Neuronal stem cell (in vitro differentiated cells): ENCODE data around the gene TCF7L2.

ENCODE experiments used
- DNase-seq: peaks from one replicate; pipeline ENCODE4 v3.0.0-alpha.2; 2013; ENCODE audit warnings: low spot score
- H2AFZ ChIP-seq: one replicate; pipeline ENCODE4 v1.6.1; 2013; ENCODE audit warnings: mild to moderate bottlenecking, low read length, inconsistent platforms
- H2AK5ac ChIP-seq: 2 replicates; pipeline ENCODE4 v1.6.1; 2013; ENCODE audit warnings: low read depth, mild to moderate bottlenecking, inconsistent platforms, low read length, moderate library complexity, mixed read lengths
- H2BK120ac ChIP-seq: 2 replicates; pipeline ENCODE4 v1.6.1; 2013; ENCODE audit warnings: low read depth, mild to moderate bottlenecking, inconsistent platforms, low read length, moderate library complexity, mixed read lengths
- H2BK12ac ChIP-seq: one replicate; pipeline ENCODE4 v1.6.1; 2013; ENCODE audit warnings: low read length, inconsistent platforms
- H2BK15ac ChIP-seq: 2 replicates; pipeline ENCODE4 v1.6.1; 2013; ENCODE audit warnings: mild to moderate bottlenecking, low read length, inconsistent platforms, mixed read lengths
- H2BK5ac ChIP-seq: one replicate; pipeline ENCODE4 v1.6.1; 2013; ENCODE audit warnings: inconsistent platforms, mild to moderate bottlenecking, low read length, moderate library complexity
- H3K14ac ChIP-seq: one replicate; pipeline ENCODE4 v1.6.1; 2013; ENCODE audit warnings: low read length, inconsistent platforms
- H3K18ac ChIP-seq: 2 replicates; pipeline ENCODE4 v1.6.1; 2013; ENCODE audit warnings: low read length, inconsistent platforms
- H3K23ac ChIP-seq: 2 replicates; pipeline ENCODE4 v1.6.1; 2013; ENCODE audit warnings: low read depth, mild to moderate bottlenecking, mixed read lengths, low read length, inconsistent platforms; ENCODE audit not compliant: poor library complexity
- H3K27ac ChIP-seq: replicated peaks from 3 replicates; pipeline ENCODE4 v1.5.1; 2013; ENCODE audit warnings: low read length, inconsistent platforms
- H3K27me3 ChIP-seq, 3 experiments: 2 replicates each; pipeline ENCODE4 v1.6.1; 2013; ENCODE audit warnings: low read length in 3 of 3, mild to moderate bottlenecking in 2 of 3, inconsistent platforms in 1 of 3, low read depth in 1 of 3, mixed read lengths in 1 of 3, moderate library complexity in 1 of 3; ENCODE audit not compliant: control insufficient read depth in 3 of 3, insufficient read depth in 3 of 3
- H3K36me3 ChIP-seq, 2 donors: replicated peaks in 1 of 2; 2 replicates each; pipeline ENCODE4 v1.6.1; 2013; ENCODE audit warnings: low read length in 2 of 2; ENCODE audit not compliant: control insufficient read depth in 2 of 2, insufficient read depth in 2 of 2
- H3K4ac ChIP-seq: 2 replicates; pipeline ENCODE4 v1.6.1; 2013; ENCODE audit warnings: inconsistent platforms, mild to moderate bottlenecking, low read length, moderate library complexity
- H3K4me1 ChIP-seq, 2 donors: 1 replicate in 1 of 2; 2 replicates in 1 of 2; pipeline ENCODE4 v1.6.1; 2013; ENCODE audit warnings: low read length in 2 of 2, low read depth in 1 of 2; ENCODE audit not compliant: control insufficient read depth in 2 of 2, insufficient read depth in 1 of 2
- H3K4me2 ChIP-seq: one replicate; pipeline ENCODE4 v1.6.1; 2013; ENCODE audit warnings: mild to moderate bottlenecking, low read length, inconsistent platforms; ENCODE audit not compliant: insufficient read depth, poor library complexity, severe bottlenecking
- H3K4me3 ChIP-seq, 2 donors: 2 replicates each; pipeline ENCODE4 v1.5.1; 2013; ENCODE audit warnings: low read length in 2 of 2, mild to moderate bottlenecking in 2 of 2, inconsistent platforms in 1 of 2, moderate library complexity in 1 of 2
- H3K79me1 ChIP-seq: one replicate; pipeline ENCODE4 v1.6.1; 2013; ENCODE audit warnings: low read depth, mild to moderate bottlenecking, inconsistent platforms, low read length, moderate library complexity
- H3K9ac ChIP-seq: one replicate; pipeline ENCODE4 v1.6.1; 2013; ENCODE audit warnings: mild to moderate bottlenecking, low read depth, low read length, inconsistent platforms; ENCODE audit not compliant: poor library complexity
- H3K9me3 ChIP-seq, 2 donors: replicated peaks in 1 of 2; 2 replicates each; pipeline versions ENCODE3 to v1.6.1; 2013; ENCODE audit warnings: low read length in 2 of 2, mild to moderate bottlenecking in 2 of 2, inconsistent platforms in 1 of 2, low read depth in 1 of 2, mixed read lengths in 1 of 2, moderate library complexity in 1 of 2; ENCODE audit not compliant: control insufficient read depth in 2 of 2, insufficient read depth in 1 of 2
- H4K8ac ChIP-seq: one replicate; pipeline ENCODE4 v1.6.1; 2013; ENCODE audit warnings: low read depth, mild to moderate bottlenecking, inconsistent platforms, low read length, moderate library complexity
- H4K91ac ChIP-seq: one replicate; pipeline ENCODE4 v1.6.1; 2013; ENCODE audit warnings: low read length, low read depth, mild to moderate bottlenecking, inconsistent platforms; ENCODE audit not compliant: poor library complexity
- WGBS, 2 donors: extraction: QIAGEN DNeasy Blood & Tissue Kit; methylation state at CpG; one replicate each; pipeline ENCODE4 v1.1.7; 2013; ENCODE audit warnings: missing lambda C conversion rate in 2 of 2, mixed read lengths in 1 of 2; ENCODE audit not compliant: insufficient read length in 2 of 2, insufficient replicate concordance in 1 of 2; ENCODE audit errors: extremely low coverage in 2 of 2; 5-methylcytosine and 5-hydroxymethylcytosine counted together

The TCF7L2 gene

GRCh38 chr10:113177156-113177935 is 227.3 kb downstream of the TCF7L2 start:
- no CpG with 5 or more reads among the region's 16 CpGs for WGBS, 2 donors
- H3K23ac ChIP-seq, result no peak overlapping the region
- no peak overlapping the region for H4K8ac ChIP-seq
- H2BK15ac ChIP-seq, result no peak overlapping the region
- H3K4me3 ChIP-seq, result no peak overlapping the region
- no peaks in the 10 kb centered on the region for H3K9me3 ChIP-seq
- no peak overlapping the region for H2BK12ac ChIP-seq
- no peak overlapping the region for H3K9ac ChIP-seq
- no peak overlapping the region for H2AK5ac ChIP-seq
- H3K36me3 ChIP-seq, result no peaks in the 10 kb centered on the region
- H2BK5ac ChIP-seq, result no peak overlapping the region
- H3K4me1 ChIP-seq, result peaks cover 14 to 16% of the 10 kb centered on the region in 2 donors
- H2BK120ac ChIP-seq, result no peak overlapping the region
- H2AFZ ChIP-seq, result peak overlapping the region; percentile 55
- peak overlapping the region; percentile 16 for H3K27ac ChIP-seq
- no peak overlapping the region for H3K4ac ChIP-seq
- H3K18ac ChIP-seq, result no peak overlapping the region
- H3K4me2 ChIP-seq, result no peak overlapping the region
- H3K14ac ChIP-seq, result no peak overlapping the region
- H3K79me1 ChIP-seq, result no peaks in the 10 kb centered on the region
- no peaks in the 10 kb centered on the region for H3K27me3 ChIP-seq
- H4K91ac ChIP-seq, result no peak overlapping the region
- DNase-seq, result no peak

GRCh38 chr10:113177936-113178335 is 227.9 kb downstream of the TCF7L2 start:
- Histone ChIP-seq H3K9ac (no peak overlapping the region), H2BK5ac (no peak overlapping the region), H3K18ac (peak overlapping the region; percentile 6), H3K27ac (peak overlapping the region; percentile 16), H3K9me3 (no peaks in the 10 kb centered on the region), H2AK5ac (peak overlapping the region; percentile 22), H3K36me3 (no peaks in the 10 kb centered on the region), H3K4ac (no peak overlapping the region), H3K4me2 (no peak overlapping the region), H3K27me3 (no peaks in the 10 kb centered on the region), H4K91ac (no peak overlapping the region), H3K14ac (no peak overlapping the region), H2BK15ac (peak overlapping the region; percentile 7), H2BK12ac (no peak overlapping the region), H3K4me1 (peaks cover 15 to 16% of the 10 kb centered on the region in 2 donors), H3K23ac (no peak overlapping the region), H3K79me1 (no peaks in the 10 kb centered on the region), H3K4me3 (no peak overlapping the region), H2AFZ (no peak overlapping the region), H4K8ac (no peak overlapping the region), H2BK120ac (no peak overlapping the region)
- DNase-seq, result no peak
- no CpG with 5 or more reads among the region's 11 CpGs for WGBS, 2 donors

- H3K9ac ChIP-seq, result no peak overlapping the region
Measured at GRCh38 chr10:113178771-113179170, 228.7 kb downstream of the TCF7L2 start.

GRCh38 chr10:113179265-113179664 is 229.2 kb downstream of the TCF7L2 start:
- Histone ChIP-seq H3K27ac (no peak overlapping the region), H4K8ac (no peak overlapping the region), H3K23ac (no peak overlapping the region), H4K91ac (no peak overlapping the region), H3K27me3 (no peaks in the 10 kb centered on the region), H2AK5ac (no peak overlapping the region), H3K36me3 (no peaks in the 10 kb centered on the region), H3K18ac (peak overlapping the region; percentile 33), H3K4me3 (no peak overlapping the region), H3K4me1 (peaks cover 19 to 20% of the 10 kb centered on the region in 2 donors), H3K4ac (no peak overlapping the region), H3K9ac (no peak overlapping the region), H2BK120ac (no peak overlapping the region), H2BK15ac (no peak overlapping the region), H3K9me3 (no peaks in the 10 kb centered on the region), H2BK12ac (no peak overlapping the region), H2BK5ac (no peak overlapping the region), H2AFZ (no peak overlapping the region), H3K79me1 (no peaks in the 10 kb centered on the region), H3K4me2 (no peak overlapping the region), H3K14ac (no peak overlapping the region)
- DNase-seq, result no peak
- no CpG with 5 or more reads among the region's 6 CpGs for WGBS, 2 donors

More at GRCh38 chr10:113178771-113179170, 228.7 kb downstream of the TCF7L2 start:
- H3K18ac ChIP-seq, result no peak overlapping the region
- no peak overlapping the region for H2BK5ac ChIP-seq
- H3K4me2 ChIP-seq, result no peak overlapping the region
- no peak overlapping the region for H4K8ac ChIP-seq
- no peak overlapping the region for H3K4me3 ChIP-seq
- no peaks in the 10 kb centered on the region for H3K27me3 ChIP-seq
- H3K79me1 ChIP-seq, result no peaks in the 10 kb centered on the region
- no peak overlapping the region for H2BK12ac ChIP-seq
- WGBS, 2 donors, result no CpG with 5 or more reads among the region's 3 CpGs
- no peak overlapping the region for H2AK5ac ChIP-seq
- no peaks in the 10 kb centered on the region for H3K36me3 ChIP-seq
- DNase-seq, result no peak
- H3K9me3 ChIP-seq, result no peaks in the 10 kb centered on the region
- no peak overlapping the region for H4K91ac ChIP-seq
- no peak overlapping the region for H2BK120ac ChIP-seq
- no peak overlapping the region for H3K4ac ChIP-seq
- H3K4me1 ChIP-seq, result peaks cover 19 to 20% of the 10 kb centered on the region in 2 donors
- no peak overlapping the region for H3K23ac ChIP-seq
- H3K27ac ChIP-seq, result no peak overlapping the region
- H2AFZ ChIP-seq, result no peak overlapping the region
- no peak overlapping the region for H2BK15ac ChIP-seq
- no peak overlapping the region for H3K14ac ChIP-seq
